ENCODE measurements around the gene CAPN9.

- no peak for TF ChIP-seq CTCF (IDR thresholded peaks at IDR 0.05; ENCODE audit: low read depth, low read length)
- TF ChIP-seq MAX (IDR thresholded peaks at IDR 0.05; ENCODE audit: low read depth, low read length) = no peak
Measured at GRCh38 chr1:230850547-230850946, 103.4 kb downstream of the CAPN9 start.

All from NB4 (cell line).